Testis (tissue), 3 donors: ENCODE data around the gene ACOT8. TPM values are rescaled to one million over a fixed set of nuclear protein-coding genes. Genes with fewer than 3 reads are reported as not detected.

Experiments
- DNase-seq: peaks from one replicate; pipeline ENCODE4 v3.0.0-alpha.2; 2019
- H3K27ac ChIP-seq, 2 donors: fragments of 200-600 bp; sonication (generic); one replicate each; pipeline ENCODE4 v1.5.1; 2019
- H3K27me3 ChIP-seq: fragments of 200-600 bp; sonication (generic); one replicate; pipeline ENCODE4 v1.5.1; 2019
- H3K36me3 ChIP-seq: fragments of 200-600 bp; sonication (generic); one replicate; pipeline ENCODE4 v1.5.1; 2017; ENCODE audit warnings: low read depth; ENCODE audit errors: missing control alignments
- H3K4me1 ChIP-seq: fragments of 200-600 bp; sonication (generic); one replicate; pipeline ENCODE4 v1.5.1; 2019
- H3K4me3 ChIP-seq, 2 donors: fragments of 200-600 bp; sonication (generic); one replicate each; pipeline ENCODE4 v1.5.1; 2017 to 2019
- H3K9me3 ChIP-seq: fragments of 200-600 bp; sonication (generic); one replicate; pipeline ENCODE4 v1.5.1; 2017
- POLR2A ChIP-seq: fragments of 450-650 bp; IDR thresholded peaks from one replicate; pipeline ENCODE4 v1.6.1; 2017; ENCODE audit warnings: antibody characterized with exemption, mild to moderate bottlenecking, moderate library complexity
- WGBS, 2 donors: methylation state at CpG; one replicate each; pipeline ENCODE4 v1.1.5; 2018; 5-methylcytosine and 5-hydroxymethylcytosine counted together
- intact Hi-C: fragments of 100-400 bp; cut with DNase I; formaldehyde crosslinking; loops from one replicate; pipeline ENCODE4 v1.15.1; 2023; ENCODE audit warnings: low total_unique reads
- polyA plus RNA-seq: library from polyadenylated mRNA; stranded (reverse); fragments of 350-450 nt; fragmentation: Illumina TruSeq; extraction: RNeasy Lipid Tissue Mini Kit (QIAGEN cat#74804); gene quantifications from one replicate; pipeline ENCODE4 v1.2.3, GENCODE V29; 2014; ENCODE audit warnings: low read depth, low replicate concordance; ENCODE audit not compliant: insufficient read depth
- total RNA-seq, 2 donors: library from RNA; depleted of rRNA; stranded (reverse); fragments of >200 nt; gene quantifications; one replicate each; pipeline ENCODE4 v1.2.3, GENCODE V29; 2016
- TF ChIP-seq, protein P1 (sequence below), 3 experiments: fragments of 450-650 bp in 2 of 3; fragments of 200-600 bp in 1 of 3; sonication (generic) in 1 of 3; IDR thresholded peaks; one replicate each; pipeline ENCODE4 v1.5.1; 2016 to 2019; ENCODE audit warnings: antibody characterized with exemption in 3 of 3, mild to moderate bottlenecking in 2 of 3, moderate library complexity in 1 of 3

Gene ACOT8
- total and polyA plus RNA-seq, 3 donors from 2014 or later = 44.4 to 79.6 (median 71.2) TPM

DNA sequence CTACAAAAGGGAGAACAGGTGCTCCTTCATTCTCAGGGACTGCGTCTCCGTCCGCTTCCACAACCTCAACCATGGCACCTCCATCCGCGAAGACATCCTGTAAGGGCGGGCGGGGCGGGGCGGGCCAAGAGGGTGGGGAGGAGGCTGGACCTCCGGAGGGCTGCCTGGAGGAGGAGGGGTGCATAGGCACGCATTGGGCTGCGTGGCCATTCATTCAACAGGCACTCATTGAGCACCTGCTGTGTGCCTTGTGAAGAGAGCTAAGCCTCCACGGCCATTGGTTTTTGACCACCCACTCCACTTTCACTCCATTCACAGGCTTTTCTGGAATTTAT lies 657 bp upstream of the ACOT8 start:
- Histone ChIP-seq H3K9me3 (no peaks in the 10 kb centered on the region), H3K36me3 (no peaks in the 10 kb centered on the region), H3K4me1 (peaks cover 19% of the 10 kb centered on the region), H3K4me3 (peak overlapping the region; percentile 67 to 86), H3K27ac (peak overlapping the region; percentile 84 to 90), H3K27me3 (no peaks in the 10 kb centered on the region)
- DNase-seq = no peak
- TF ChIP-seq POLR2A = no peak
- TF ChIP-seq, protein P1, sequence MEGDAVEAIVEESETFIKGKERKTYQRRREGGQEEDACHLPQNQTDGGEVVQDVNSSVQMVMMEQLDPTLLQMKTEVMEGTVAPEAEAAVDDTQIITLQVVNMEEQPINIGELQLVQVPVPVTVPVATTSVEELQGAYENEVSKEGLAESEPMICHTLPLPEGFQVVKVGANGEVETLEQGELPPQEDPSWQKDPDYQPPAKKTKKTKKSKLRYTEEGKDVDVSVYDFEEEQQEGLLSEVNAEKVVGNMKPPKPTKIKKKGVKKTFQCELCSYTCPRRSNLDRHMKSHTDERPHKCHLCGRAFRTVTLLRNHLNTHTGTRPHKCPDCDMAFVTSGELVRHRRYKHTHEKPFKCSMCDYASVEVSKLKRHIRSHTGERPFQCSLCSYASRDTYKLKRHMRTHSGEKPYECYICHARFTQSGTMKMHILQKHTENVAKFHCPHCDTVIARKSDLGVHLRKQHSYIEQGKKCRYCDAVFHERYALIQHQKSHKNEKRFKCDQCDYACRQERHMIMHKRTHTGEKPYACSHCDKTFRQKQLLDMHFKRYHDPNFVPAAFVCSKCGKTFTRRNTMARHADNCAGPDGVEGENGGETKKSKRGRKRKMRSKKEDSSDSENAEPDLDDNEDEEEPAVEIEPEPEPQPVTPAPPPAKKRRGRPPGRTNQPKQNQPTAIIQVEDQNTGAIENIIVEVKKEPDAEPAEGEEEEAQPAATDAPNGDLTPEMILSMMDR (IDR thresholded peaks at IDR 0.05) = no peak
- WGBS, 2 donors = 14 to 15% methylated on average over 1 to 13 of the region's 13 CpGs
- intact Hi-C loops = no loop called here

DNA sequence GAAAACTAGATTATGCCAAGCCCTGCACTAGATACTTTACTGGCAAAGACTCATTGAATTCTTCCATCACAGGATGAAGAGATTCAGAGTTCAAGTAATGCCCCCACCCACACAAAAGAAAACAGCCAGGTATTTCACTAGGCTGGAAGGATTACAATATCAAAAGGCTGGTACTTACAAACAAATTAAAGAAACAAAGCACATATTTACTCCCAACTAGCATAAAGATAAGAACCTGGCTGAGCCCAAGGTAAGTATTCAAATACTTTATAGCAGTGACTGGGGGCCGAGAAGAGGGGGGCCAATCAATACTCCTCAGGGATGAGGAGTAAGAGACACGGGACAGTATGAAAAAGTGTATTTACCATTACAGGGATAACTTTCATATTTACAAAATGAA lies 3.7 kb downstream of the ACOT8 start:
- Histone ChIP-seq H3K27me3 (no peaks in the 10 kb centered on the region), H3K36me3 (no peaks in the 10 kb centered on the region), H3K9me3 (no peaks in the 10 kb centered on the region), H3K4me3 (no peak overlapping the region), H3K27ac (no peak overlapping the region), H3K4me1 (peaks cover 29% of the 10 kb centered on the region)
- 75 to 78% methylated on average over 2 of the region's 2 CpGs for WGBS, 2 donors
- TF ChIP-seq, protein P1 (IDR thresholded peaks at IDR 0.05) = no peak
- TF ChIP-seq POLR2A = no peak
- no peak for DNase-seq
- intact Hi-C loops = no loop called here

DNA sequence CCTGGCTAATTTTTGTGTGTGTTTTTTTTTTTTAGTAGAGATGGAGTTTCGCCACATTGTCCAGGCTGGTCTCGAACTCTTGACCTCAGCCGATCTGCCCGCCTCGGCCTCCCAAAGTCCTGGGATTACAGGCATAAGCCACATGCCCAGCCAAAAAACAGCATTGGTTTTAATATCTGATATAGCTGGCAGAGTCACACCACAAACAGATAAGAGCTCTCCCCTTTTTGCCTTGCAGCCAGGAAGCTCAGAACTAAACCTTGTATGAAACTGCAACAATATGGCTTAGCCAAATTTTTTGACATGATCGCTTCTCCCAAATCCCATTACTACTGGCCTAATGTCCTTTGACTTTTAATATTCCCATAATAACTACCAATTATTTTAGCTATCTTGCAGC lies 4.9 kb downstream of the ACOT8 start:
- Histone ChIP-seq H3K4me3 (no peak overlapping the region), H3K27me3 (no peaks in the 10 kb centered on the region), H3K4me1 (peaks cover 24% of the 10 kb centered on the region), H3K9me3 (no peaks in the 10 kb centered on the region), H3K27ac (no peak overlapping the region), H3K36me3 (no peaks in the 10 kb centered on the region)
- TF ChIP-seq POLR2A = no peak
- TF ChIP-seq, protein P1 (IDR thresholded peaks at IDR 0.05) = no peak
- intact Hi-C loops = no loop called here
- WGBS, 2 donors = 85 to 96% methylated on average over 6 of the region's 6 CpGs
- DNase-seq = no peak

DNA sequence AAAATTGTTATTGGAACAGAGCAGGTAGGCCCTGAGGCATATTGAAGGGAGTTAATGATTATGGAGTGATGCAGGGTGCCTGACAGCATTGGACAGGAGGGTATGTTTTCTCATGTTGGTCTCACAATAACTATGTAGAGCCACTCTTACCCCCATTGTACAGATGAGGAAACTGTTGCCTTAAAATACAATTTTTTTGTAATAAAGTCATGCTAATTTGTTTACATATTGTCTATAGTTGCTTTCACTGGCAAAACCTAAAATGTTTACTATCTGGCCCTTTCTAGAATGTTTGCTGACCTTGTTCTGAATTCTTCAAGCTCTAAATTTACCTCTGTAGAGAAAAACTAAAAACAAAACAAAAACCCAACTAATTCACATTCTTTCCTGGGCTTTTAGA lies 5.7 kb downstream of the ACOT8 start:
- no peaks in the 10 kb centered on the region for H3K9me3 ChIP-seq
- peaks cover 24% of the 10 kb centered on the region for H3K4me1 ChIP-seq
- no peaks in the 10 kb centered on the region for H3K27me3 ChIP-seq
- TF ChIP-seq, protein P1 (IDR thresholded peaks at IDR 0.05) = no peak
- TF ChIP-seq POLR2A = no peak
- intact Hi-C loops = no loop called here
- no peak for DNase-seq
- no peaks in the 10 kb centered on the region for H3K36me3 ChIP-seq
- peak overlapping the region in 1 of 2 donors; percentile 62 for H3K27ac ChIP-seq
- no peak overlapping the region for H3K4me3 ChIP-seq

DNA sequence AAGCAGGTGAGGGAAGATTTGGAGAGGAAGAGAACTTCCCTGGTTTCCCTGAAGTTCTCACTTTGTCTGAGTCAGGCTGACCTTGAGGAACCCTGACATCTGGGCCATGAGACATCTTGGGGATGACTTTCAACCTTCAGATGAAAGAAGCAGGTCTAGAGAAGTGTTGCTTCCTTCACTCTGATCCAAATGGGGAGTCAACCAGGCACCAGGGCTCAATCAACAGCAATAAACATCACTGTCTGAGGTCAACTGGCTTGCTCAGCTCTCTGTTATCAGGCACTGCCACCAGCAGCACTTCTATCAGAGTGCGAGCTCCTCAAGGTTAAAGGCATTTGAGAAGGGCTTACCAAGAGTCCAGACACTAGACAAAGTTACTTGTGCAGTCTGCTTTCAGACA lies 6.3 kb downstream of the ACOT8 start:
- no peak for TF ChIP-seq POLR2A
- TF ChIP-seq, protein P1 (IDR thresholded peaks at IDR 0.05) = no peak
- no peaks in the 10 kb centered on the region for H3K27me3 ChIP-seq
- H3K36me3 ChIP-seq = no peaks in the 10 kb centered on the region
- no peaks in the 10 kb centered on the region for H3K9me3 ChIP-seq
- no peak overlapping the region for H3K4me3 ChIP-seq
- DNase-seq = peak; percentile 62
- intact Hi-C loops = no loop called here
- WGBS, 2 donors = 63 to 83% methylated on average over 1 of the region's 1 CpG
- peak overlapping the region in 1 of 2 donors; percentile 62 for H3K27ac ChIP-seq
- H3K4me1 ChIP-seq = peaks cover 22% of the 10 kb centered on the region
